ENCODE measurements around the gene WBP1L.

DNA sequence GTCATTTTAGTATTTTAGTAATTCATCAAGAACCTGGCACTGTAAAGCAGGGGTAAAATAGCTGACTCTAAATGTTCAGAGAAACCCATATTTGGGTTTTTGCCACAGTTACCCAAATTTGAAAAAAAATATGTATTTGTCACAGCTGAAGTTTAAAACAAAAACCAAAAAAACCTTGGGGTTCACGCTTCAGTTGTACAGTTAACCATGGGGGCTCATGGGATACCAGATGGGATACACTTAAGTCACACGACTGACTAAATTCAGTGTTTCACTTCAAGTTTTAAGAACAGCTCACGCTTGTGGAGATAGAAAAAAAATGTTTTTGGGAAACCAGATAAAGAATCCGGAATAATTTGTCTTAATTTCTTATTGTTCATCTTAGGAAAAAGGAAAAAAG lies 31.7 kb upstream of the WBP1L start:
- TF ChIP-seq, protein P1, sequence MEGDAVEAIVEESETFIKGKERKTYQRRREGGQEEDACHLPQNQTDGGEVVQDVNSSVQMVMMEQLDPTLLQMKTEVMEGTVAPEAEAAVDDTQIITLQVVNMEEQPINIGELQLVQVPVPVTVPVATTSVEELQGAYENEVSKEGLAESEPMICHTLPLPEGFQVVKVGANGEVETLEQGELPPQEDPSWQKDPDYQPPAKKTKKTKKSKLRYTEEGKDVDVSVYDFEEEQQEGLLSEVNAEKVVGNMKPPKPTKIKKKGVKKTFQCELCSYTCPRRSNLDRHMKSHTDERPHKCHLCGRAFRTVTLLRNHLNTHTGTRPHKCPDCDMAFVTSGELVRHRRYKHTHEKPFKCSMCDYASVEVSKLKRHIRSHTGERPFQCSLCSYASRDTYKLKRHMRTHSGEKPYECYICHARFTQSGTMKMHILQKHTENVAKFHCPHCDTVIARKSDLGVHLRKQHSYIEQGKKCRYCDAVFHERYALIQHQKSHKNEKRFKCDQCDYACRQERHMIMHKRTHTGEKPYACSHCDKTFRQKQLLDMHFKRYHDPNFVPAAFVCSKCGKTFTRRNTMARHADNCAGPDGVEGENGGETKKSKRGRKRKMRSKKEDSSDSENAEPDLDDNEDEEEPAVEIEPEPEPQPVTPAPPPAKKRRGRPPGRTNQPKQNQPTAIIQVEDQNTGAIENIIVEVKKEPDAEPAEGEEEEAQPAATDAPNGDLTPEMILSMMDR (IDR thresholded peaks at IDR 0.05), result no peak
- no peak for TF ChIP-seq POLR2A (IDR thresholded peaks at IDR 0.05)
- no peak for TF ChIP-seq EP300 (IDR thresholded peaks at IDR 0.05)

Data from tibial nerve (tissue), 4 donors.